ENCODE measurements around the gene DLL3. TPM values are rescaled to one million over a fixed set of nuclear protein-coding genes. Genes with fewer than 3 reads are reported as not detected.
A peak's percentile ranks its signal among the peaks of the same experiment; 100 is the strongest.
"Not testable (repeated sequence)": the region's sequence is repeated elsewhere in the genome, so short reads cannot be mapped to it uniquely, and the experiment has no call there.

Gene DLL3
- polyA plus RNA-seq, 2 donors: 0.04 TPM; not detected in 1

DNA sequence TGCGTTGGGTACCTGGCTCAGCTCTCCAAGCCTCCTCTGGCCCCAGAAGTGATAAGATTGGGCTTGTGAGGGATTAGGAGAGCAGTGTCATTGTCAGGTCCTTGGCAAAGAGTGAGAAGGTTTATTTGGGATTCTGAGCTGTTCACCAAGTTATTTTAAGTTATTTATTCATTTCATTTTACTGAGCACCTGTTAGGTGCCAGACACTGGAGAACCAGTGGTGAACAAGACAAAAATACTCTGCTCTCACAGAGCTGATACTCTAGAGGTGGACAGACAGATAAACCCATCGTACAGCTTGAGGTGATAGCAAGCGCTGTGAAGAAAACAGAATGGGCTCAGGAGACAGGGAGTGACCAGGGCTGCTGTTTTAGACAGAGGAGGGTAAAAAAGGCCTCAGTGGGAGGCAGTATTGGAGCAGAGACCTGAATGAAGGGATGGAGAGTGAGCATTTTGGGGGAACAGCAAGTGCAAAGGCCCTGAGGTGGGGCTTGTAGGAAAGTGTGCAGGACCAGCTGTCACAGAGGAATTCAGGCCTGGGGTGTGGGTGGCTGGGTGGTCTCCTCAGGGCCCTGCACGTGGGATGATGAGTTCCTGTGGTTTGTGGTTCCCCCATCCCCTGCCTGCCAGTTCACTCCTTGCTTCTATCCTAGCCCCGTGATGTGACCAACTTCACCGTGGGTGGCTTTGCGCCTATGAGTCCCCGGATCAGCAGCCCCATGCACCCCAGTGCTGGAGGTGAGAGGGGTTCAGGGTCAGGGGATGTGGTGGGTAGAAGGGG, 26.8 kb upstream of the DLL3 start:
- Histone ChIP-seq H3K4me1 (ENCODE audit: control insufficient read depth in 2 of 2, insufficient read depth in 2 of 2, low read length in 1 of 2) (no peaks in the 10 kb centered on the region), H3K27ac (ENCODE audit: low read depth in 2 of 2, low read length in 1 of 2) (no peak overlapping the region), H3K4me3 (ENCODE audit: low read depth in 1 of 2, low read length in 2 of 2) (no peak overlapping the region), H3K9me3 (ENCODE audit: control insufficient read depth in 2 of 2, insufficient read depth in 1 of 2, low read depth in 1 of 2, low read length in 1 of 2) (no peaks in the 10 kb centered on the region), H3K27me3 (ENCODE audit: control insufficient read depth in 1 of 2, insufficient read depth in 2 of 2, low read length in 2 of 2) (no peaks in the 10 kb centered on the region), H3K36me3 (ENCODE audit: control insufficient read depth in 2 of 2, insufficient read depth in 2 of 2, low read length in 1 of 2) (peaks cover 42 to 86% of the 10 kb centered on the region in 2 donors)
- 84 to 85% methylated on average over 8 of the region's 8 CpGs for WGBS, 2 donors

DNA sequence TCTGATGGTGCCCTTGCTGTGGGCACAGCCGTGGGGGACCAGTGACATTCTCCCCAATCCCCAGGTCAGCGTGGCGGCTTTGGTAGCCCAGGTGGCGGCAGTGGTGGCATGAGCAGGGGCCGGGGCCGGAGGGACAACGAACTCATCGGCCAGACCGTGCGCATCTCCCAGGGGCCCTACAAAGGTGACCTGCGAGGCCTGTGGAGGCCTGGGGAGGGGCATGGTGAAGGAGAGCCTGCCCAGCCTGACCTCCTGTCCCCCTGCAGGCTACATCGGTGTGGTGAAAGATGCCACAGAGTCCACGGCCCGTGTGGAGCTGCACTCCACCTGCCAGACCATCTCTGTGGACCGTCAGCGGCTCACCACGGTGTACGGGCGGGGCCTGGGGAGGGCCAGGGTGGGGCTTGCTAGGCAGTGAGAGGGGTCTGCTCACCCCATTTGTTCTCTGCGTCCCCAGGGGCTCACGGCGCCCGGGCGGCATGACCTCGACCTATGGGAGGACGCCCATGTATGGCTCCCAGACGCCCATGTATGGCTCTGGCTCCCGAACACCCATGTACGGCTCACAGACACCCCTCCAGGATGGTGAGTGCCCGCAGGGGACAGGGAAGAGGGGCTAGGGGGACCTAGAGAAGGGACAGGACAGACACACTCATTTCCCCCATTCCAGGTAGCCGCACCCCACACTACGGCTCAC, 25.9 kb upstream of the DLL3 start:
- Histone ChIP-seq H3K4me1 (ENCODE audit: control insufficient read depth in 2 of 2, insufficient read depth in 2 of 2, low read length in 1 of 2) (no peaks in the 10 kb centered on the region), H3K27me3 (ENCODE audit: control insufficient read depth in 1 of 2, insufficient read depth in 2 of 2, low read length in 2 of 2) (no peaks in the 10 kb centered on the region), H3K36me3 (ENCODE audit: control insufficient read depth in 2 of 2, insufficient read depth in 2 of 2, low read length in 1 of 2) (peaks cover 42 to 80% of the 10 kb centered on the region in 2 donors), H3K27ac (ENCODE audit: low read depth in 2 of 2, low read length in 1 of 2) (no peak overlapping the region), H3K9me3 (ENCODE audit: control insufficient read depth in 2 of 2, insufficient read depth in 1 of 2, low read depth in 1 of 2, low read length in 1 of 2) (no peaks in the 10 kb centered on the region), H3K4me3 (ENCODE audit: low read depth in 1 of 2, low read length in 2 of 2) (no peak overlapping the region)
- WGBS, 2 donors: 86 to 88% methylated on average over 27 to 32 of the region's 32 CpGs

DNA sequence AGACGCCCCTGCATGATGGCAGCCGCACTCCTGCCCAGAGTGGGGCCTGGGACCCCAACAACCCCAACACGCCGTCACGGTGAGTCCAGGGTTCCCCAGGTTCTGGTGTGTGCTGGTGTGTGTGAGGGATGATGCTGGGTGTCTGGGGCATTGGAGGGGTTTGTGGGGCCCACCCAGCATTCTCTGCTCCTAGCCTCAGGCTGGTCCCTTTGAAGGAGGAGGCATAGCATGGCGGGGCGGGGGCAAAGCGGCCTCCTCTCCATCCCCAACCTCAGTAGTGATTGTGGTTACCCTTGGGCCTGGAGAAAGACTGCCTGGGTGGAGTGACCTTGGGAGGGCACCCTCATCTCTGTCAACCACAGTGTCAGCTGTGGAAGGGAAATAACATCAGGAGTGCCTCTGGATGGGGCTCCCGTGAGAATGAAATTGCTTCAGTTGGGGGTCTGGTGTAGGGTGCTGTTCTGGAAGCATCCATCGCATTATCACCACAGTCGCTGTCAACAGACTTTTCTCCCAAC, 25.2 kb upstream of the DLL3 start:
- H3K4me1 ChIP-seq (ENCODE audit: control insufficient read depth in 2 of 2, insufficient read depth in 2 of 2, low read length in 1 of 2): no peaks in the 10 kb centered on the region
- peaks cover 37 to 74% of the 10 kb centered on the region in 2 donors for H3K36me3 ChIP-seq (ENCODE audit: control insufficient read depth in 2 of 2, insufficient read depth in 2 of 2, low read length in 1 of 2)
- no peaks in the 10 kb centered on the region for H3K9me3 ChIP-seq (ENCODE audit: control insufficient read depth in 2 of 2, insufficient read depth in 1 of 2, low read depth in 1 of 2, low read length in 1 of 2)
- 84 to 87% methylated on average over 11 of the region's 11 CpGs for WGBS, 2 donors
- no peak overlapping the region for H3K27ac ChIP-seq (ENCODE audit: low read depth in 2 of 2, low read length in 1 of 2)
- no peaks in the 10 kb centered on the region for H3K27me3 ChIP-seq (ENCODE audit: control insufficient read depth in 1 of 2, insufficient read depth in 2 of 2, low read length in 2 of 2)
- H3K4me3 ChIP-seq (ENCODE audit: low read depth in 1 of 2, low read length in 2 of 2): no peak overlapping the region

- no peak overlapping the region for H3K27ac ChIP-seq (ENCODE audit: low read depth in 2 of 2, low read length in 1 of 2)
- H3K4me1 ChIP-seq (ENCODE audit: control insufficient read depth in 2 of 2, insufficient read depth in 2 of 2, low read length in 1 of 2): no peaks in the 10 kb centered on the region
- no peak overlapping the region for H3K4me3 ChIP-seq (ENCODE audit: low read depth in 1 of 2, low read length in 2 of 2)
- no peaks in the 10 kb centered on the region for H3K27me3 ChIP-seq (ENCODE audit: control insufficient read depth in 1 of 2, insufficient read depth in 2 of 2, low read length in 2 of 2)
- 47 to 48% methylated on average over 9 of the region's 9 CpGs for WGBS, 2 donors
- no peaks in the 10 kb centered on the region for H3K9me3 ChIP-seq (ENCODE audit: control insufficient read depth in 2 of 2, insufficient read depth in 1 of 2, low read depth in 1 of 2, low read length in 1 of 2)
- peaks cover 35 to 67% of the 10 kb centered on the region in 2 donors for H3K36me3 ChIP-seq (ENCODE audit: control insufficient read depth in 2 of 2, insufficient read depth in 2 of 2, low read length in 1 of 2)
Observed at GRCh38 chr19:39474139-39474620, 24.6 kb upstream of the DLL3 start.

- Histone ChIP-seq H3K27me3 (ENCODE audit: control insufficient read depth in 1 of 2, insufficient read depth in 2 of 2, low read length in 2 of 2) (no peaks in the 10 kb centered on the region), H3K9me3 (ENCODE audit: control insufficient read depth in 2 of 2, insufficient read depth in 1 of 2, low read depth in 1 of 2, low read length in 1 of 2) (no peaks in the 10 kb centered on the region), H3K4me3 (ENCODE audit: low read depth in 1 of 2, low read length in 2 of 2) (no peak overlapping the region), H3K27ac (ENCODE audit: low read depth in 2 of 2, low read length in 1 of 2) (no peak overlapping the region), H3K36me3 (ENCODE audit: control insufficient read depth in 2 of 2, insufficient read depth in 2 of 2, low read length in 1 of 2) (peaks cover 28 to 53% of the 10 kb centered on the region in 2 donors), H3K4me1 (ENCODE audit: control insufficient read depth in 2 of 2, insufficient read depth in 2 of 2, low read length in 1 of 2) (no peaks in the 10 kb centered on the region)
- 85 to 92% methylated on average over 2 of the region's 2 CpGs for WGBS, 2 donors
Observed at GRCh38 chr19:39475748-39476147, 23.0 kb upstream of the DLL3 start.

DNA sequence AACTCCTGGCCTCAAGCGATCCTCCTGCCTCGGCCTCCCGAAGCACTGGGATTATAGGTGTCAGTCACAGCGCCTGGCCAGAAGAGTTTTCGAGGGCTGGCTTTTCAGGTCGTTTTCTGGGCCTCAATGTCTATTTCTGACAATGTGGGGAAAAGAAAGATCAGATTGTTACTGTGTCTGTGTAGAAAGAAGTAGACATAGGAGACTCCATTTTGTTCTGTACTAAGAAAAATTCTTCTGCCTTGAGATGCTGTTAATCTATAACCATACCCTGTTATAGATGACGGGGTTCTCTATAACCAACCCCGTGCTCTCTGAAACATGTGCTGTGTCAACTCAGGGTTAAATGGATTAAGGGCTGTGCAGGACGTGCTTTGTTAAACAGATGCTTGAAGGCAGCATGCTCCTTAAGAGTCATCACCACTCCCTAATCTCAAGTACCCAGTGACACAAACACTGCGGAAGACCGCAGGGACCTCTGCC, 19.4 kb upstream of the DLL3 start:
- 75 to 77% methylated on average over 11 of the region's 11 CpGs for WGBS, 2 donors
- peaks cover 5 to 17% of the 10 kb centered on the region in 2 donors for H3K36me3 ChIP-seq (ENCODE audit: control insufficient read depth in 2 of 2, insufficient read depth in 2 of 2, low read length in 1 of 2)
- not testable (repeated sequence) for H3K4me3 ChIP-seq (ENCODE audit: low read depth in 1 of 2, low read length in 2 of 2); H3K9me3 ChIP-seq (ENCODE audit: control insufficient read depth in 2 of 2, insufficient read depth in 1 of 2, low read depth in 1 of 2, low read length in 1 of 2); H3K27ac ChIP-seq (ENCODE audit: low read depth in 2 of 2, low read length in 1 of 2); H3K27me3 ChIP-seq (ENCODE audit: control insufficient read depth in 1 of 2, insufficient read depth in 2 of 2, low read length in 2 of 2); H3K4me1 ChIP-seq (ENCODE audit: control insufficient read depth in 2 of 2, insufficient read depth in 2 of 2, low read length in 1 of 2)

DNA sequence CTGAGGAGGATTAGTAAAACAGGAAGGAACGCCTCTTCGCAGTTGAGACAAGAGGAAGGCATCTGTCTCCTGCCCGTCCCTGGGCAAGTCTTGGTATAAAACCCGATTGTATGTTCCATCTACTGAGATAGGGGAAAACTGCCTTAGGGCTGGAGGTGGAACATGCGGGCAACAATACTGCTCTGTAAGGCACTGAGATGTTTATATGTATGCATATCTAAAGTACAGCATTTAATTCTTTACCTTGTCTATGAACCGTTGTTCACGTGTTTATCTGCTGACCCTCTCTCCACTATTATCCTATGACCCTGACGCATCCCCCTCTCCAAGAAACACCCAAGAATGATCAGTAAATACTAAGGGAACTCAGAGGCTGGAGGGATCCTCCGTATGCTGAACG, 18.8 kb upstream of the DLL3 start:
- Histone ChIP-seq H3K4me3 (ENCODE audit: low read depth in 1 of 2, low read length in 2 of 2) (peak overlapping the region in 1 of 2 donors; percentile 98), H3K36me3 (ENCODE audit: control insufficient read depth in 2 of 2, insufficient read depth in 2 of 2, low read length in 1 of 2) (peaks cover 0 to 12% of the 10 kb centered on the region in 2 donors), H3K4me1 (ENCODE audit: control insufficient read depth in 2 of 2, insufficient read depth in 2 of 2, low read length in 1 of 2) (peaks cover 3 to 8% of the 10 kb centered on the region in 2 donors), H3K27ac (ENCODE audit: low read depth in 2 of 2, low read length in 1 of 2) (peak overlapping the region in 1 of 2 donors; percentile 87), H3K9me3 (ENCODE audit: control insufficient read depth in 2 of 2, insufficient read depth in 1 of 2, low read depth in 1 of 2, low read length in 1 of 2) (no peaks in the 10 kb centered on the region), H3K27me3 (ENCODE audit: control insufficient read depth in 1 of 2, insufficient read depth in 2 of 2, low read length in 2 of 2) (no peaks in the 10 kb centered on the region)
- 48 to 54% methylated on average over 10 of the region's 10 CpGs for WGBS, 2 donors

GRCh38 chr19:39480337-39481228, 18.2 kb upstream of the DLL3 start, which contains the start of gene TIMM50:
Gene TIMM50 (plus strand): TSS chr19:39480838. CDS start chr19:39480854, 16 bp downstream.
- H3K4me3 ChIP-seq (ENCODE audit: low read depth in 1 of 2, low read length in 2 of 2): peak within 1 kb of the TSS; percentile 96 to 98
- H3K27me3 ChIP-seq (ENCODE audit: control insufficient read depth in 1 of 2, insufficient read depth in 2 of 2, low read length in 2 of 2): no peaks in the 10 kb centered on the region
- H3K4me1 ChIP-seq (ENCODE audit: control insufficient read depth in 2 of 2, insufficient read depth in 2 of 2, low read length in 1 of 2): peaks cover 3 to 8% of the 10 kb centered on the region in 2 donors
- WGBS, 2 donors: 1% methylated on average over 62 of the region's 62 CpGs
- peaks cover 0 to 9% of the 10 kb centered on the region in 2 donors for H3K36me3 ChIP-seq (ENCODE audit: control insufficient read depth in 2 of 2, insufficient read depth in 2 of 2, low read length in 1 of 2)
- no peaks in the 10 kb centered on the region for H3K9me3 ChIP-seq (ENCODE audit: control insufficient read depth in 2 of 2, insufficient read depth in 1 of 2, low read depth in 1 of 2, low read length in 1 of 2)
- H3K27ac ChIP-seq (ENCODE audit: low read depth in 2 of 2, low read length in 1 of 2): peak within 1 kb of the TSS; percentile 83 to 97

DNA sequence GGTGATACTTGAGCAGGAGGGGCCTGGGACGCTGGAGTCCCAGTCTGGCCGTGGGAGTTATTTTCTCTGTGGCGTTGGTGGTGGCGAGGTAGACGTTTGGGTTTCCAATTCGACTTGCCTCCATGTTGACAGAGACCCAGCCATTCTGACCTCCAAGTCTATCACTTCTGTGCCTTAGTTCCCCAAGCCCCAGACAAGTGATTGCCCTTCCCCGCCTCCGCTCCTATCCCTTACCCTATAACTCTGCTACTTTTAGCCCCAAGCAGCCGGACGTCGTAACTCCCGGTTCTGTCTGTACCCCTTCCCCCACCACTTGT, 17.6 kb upstream of the DLL3 start:
- Histone ChIP-seq H3K4me1 (ENCODE audit: control insufficient read depth in 2 of 2, insufficient read depth in 2 of 2, low read length in 1 of 2) (peaks cover 3 to 8% of the 10 kb centered on the region in 2 donors), H3K27ac (ENCODE audit: low read depth in 2 of 2, low read length in 1 of 2) (peak overlapping the region; percentile 82 to 97), H3K9me3 (ENCODE audit: control insufficient read depth in 2 of 2, insufficient read depth in 1 of 2, low read depth in 1 of 2, low read length in 1 of 2) (no peaks in the 10 kb centered on the region), H3K27me3 (ENCODE audit: control insufficient read depth in 1 of 2, insufficient read depth in 2 of 2, low read length in 2 of 2) (no peaks in the 10 kb centered on the region), H3K4me3 (ENCODE audit: low read depth in 1 of 2, low read length in 2 of 2) (peak overlapping the region; percentile 96 to 98), H3K36me3 (ENCODE audit: control insufficient read depth in 2 of 2, insufficient read depth in 2 of 2, low read length in 1 of 2) (peaks cover 0 to 9% of the 10 kb centered on the region in 2 donors)
- WGBS, 2 donors: 0 to 2% methylated on average over 12 of the region's 12 CpGs

Data from esophagus (tissue), 2 donors.